H1 (cell line): ENCODE results near the gene TAAR8. TPM values are rescaled to one million over a fixed set of nuclear protein-coding genes. Genes with fewer than 3 reads are reported as not detected.

Source experiments
- KDM4A ChIP-seq: IDR thresholded peaks from one replicate; pipeline ENCODE4 v1.7.1; 2012; ENCODE audit warnings: low read depth, mild to moderate bottlenecking, moderate library complexity, low read length, inconsistent platforms; ENCODE audit not compliant: severe bottlenecking
- PHF8 ChIP-seq: fragments of 200-600 bp; sonication (generic); conservative IDR thresholded peaks from 2 replicates; pipeline ENCODE4 v1.7.1; 2012; ENCODE audit warnings: low read depth, mild to moderate bottlenecking, inconsistent platforms, low read length, moderate library complexity
- RBBP5 ChIP-seq: IDR thresholded peaks from 2 replicates; pipeline ENCODE4 v1.7.1; 2012; ENCODE audit warnings: low read depth, mild to moderate bottlenecking, inconsistent platforms, low read length, moderate library complexity, borderline replicate concordance
- TEAD4 ChIP-seq: IDR thresholded peaks from 2 replicates; pipeline ENCODE4 v1.6.1; 2012; ENCODE audit warnings: low read depth, low read length, inconsistent platforms, mixed read lengths
- polyA plus RNA-seq, 7 experiments: library from polyadenylated mRNA; depleted of rRNA in 3 of 7; stranded (reverse) in 5 of 7; unstranded in 2 of 7; fragments of >200 nt in 5 of 7; fragments of 200-250 nt in 2 of 7; gene quantifications; 1 replicate in 5 of 7; 2 replicates in 1 of 7; 4 replicates in 1 of 7; pipeline versions ENCODE4 v1.2.1 to v1.2.3, GENCODE V29; 2011 to 2013; ENCODE audit warnings: missing spikeins in 2 of 7, mixed read lengths in 2 of 7
- total RNA-seq: library from RNA; stranded (reverse); fragmentation: NEBNext Ultra II Directional; extraction: Animal tissue kit (Norgen Biotek cat#: 25700); gene quantifications from 2 replicates; pipeline ENCODE4 v1.2.1, GENCODE V29; 2021

The TAAR8 gene
- total and polyA plus RNA-seq, 2 of the 8 experiments (the other 6 are each of a cell fraction or from before 2014, with no cell fraction given), result not detected

DNA sequence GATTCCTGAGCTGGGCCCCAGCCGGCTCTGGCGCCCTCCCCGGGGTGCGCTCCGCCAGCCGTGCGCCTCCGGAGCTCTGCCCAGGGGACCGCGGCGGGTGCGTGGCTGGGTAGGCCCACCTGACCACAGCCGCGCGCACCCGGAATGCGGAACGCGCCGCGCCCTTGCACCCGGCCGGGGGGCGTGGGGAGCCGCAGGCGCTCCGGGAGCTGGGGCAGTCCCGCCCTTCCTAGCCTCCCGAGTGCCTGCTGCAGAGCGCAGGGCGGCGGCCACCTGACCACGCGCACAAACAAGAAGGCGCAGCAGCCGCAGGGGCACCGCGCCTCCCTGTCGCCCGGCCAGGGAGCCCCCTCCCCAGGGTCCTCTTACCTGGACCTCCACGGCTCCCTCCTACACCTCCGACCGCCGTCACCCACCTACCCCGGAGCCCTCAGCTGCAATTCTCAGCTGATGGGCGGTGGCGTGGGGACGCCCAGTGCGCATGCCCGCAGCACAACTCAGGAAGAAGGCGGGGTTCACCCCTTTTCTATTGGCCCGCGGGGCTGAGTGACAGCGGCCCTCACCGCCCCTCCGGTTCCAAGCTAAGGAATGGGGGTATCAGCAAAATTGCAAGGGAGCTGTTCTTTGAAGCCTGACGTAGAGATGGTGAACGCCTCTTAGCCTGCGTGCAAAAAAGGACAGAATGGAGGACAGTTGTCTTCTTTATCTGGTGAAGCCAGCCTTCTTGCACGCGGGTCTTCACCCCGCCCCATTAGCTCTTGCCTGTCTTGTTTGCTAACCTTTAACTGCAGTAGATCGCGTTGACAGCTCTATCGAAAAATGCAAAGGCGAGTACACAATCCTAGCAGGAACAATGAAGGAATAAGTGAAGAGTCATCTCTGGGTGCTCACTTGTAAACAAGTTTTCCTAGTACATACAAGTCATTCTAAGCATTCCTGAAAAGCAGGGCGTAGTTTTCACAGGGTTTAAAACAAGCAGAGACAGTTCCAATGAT, 39.5 kb upstream of the TAAR8 start, which contains the start of gene STX7 (continued):
- TF ChIP-seq PHF8 (peak; percentile 78), TEAD4 (peak; percentile 37), KDM4A (peak; percentile 99), RBBP5 (peak; percentile 71; the same call in 1 of the 2 replicates)
